HEK293T (cell line): ENCODE measurements around the gene CEP95.

Experiments
- FOXK2 ChIP-seq: fragments of 450-650 bp; IDR thresholded peaks from 2 replicates; pipeline ENCODE4 v1.6.1; 2016; ENCODE audit warnings: mild to moderate bottlenecking
- FOXM1 ChIP-seq: fragments of 450-650 bp; IDR thresholded peaks from 2 replicates; pipeline ENCODE4 v1.6.1; 2017; ENCODE audit warnings: mild to moderate bottlenecking, borderline replicate concordance
- LEF1 ChIP-seq: fragments of 450-650 bp; IDR thresholded peaks from 2 replicates; pipeline ENCODE4 v1.6.1; 2017; ENCODE audit warnings: mild to moderate bottlenecking, borderline replicate concordance
- PKNOX1 ChIP-seq: fragments of 450-650 bp; IDR thresholded peaks from 2 replicates; pipeline ENCODE4 v1.6.1; 2016
- SP1 ChIP-seq: fragments of 450-650 bp; IDR thresholded peaks from 2 replicates; pipeline ENCODE4 v1.6.1; 2017
- ZNF384 ChIP-seq: fragments of 450-650 bp; IDR thresholded peaks from 2 replicates; pipeline ENCODE4 v1.6.1; 2016

GRCh38 chr17:64472564-64472963 lies 34.2 kb upstream of the CEP95 start:
- TF ChIP-seq FOXK2 (no peak), FOXM1 (no peak), SP1 (no peak), PKNOX1 (no peak), LEF1 (no peak), ZNF384 (no peak)
